Embryonic facial prominence (tissue), 1 donor: ENCODE data around the gene CRELD1.
"Not testable (repeated sequence)": the region's sequence is repeated elsewhere in the genome, so short reads cannot be mapped to it uniquely, and the experiment has no call there.

Source experiments
- DNase-seq: peaks from one replicate; pipeline ENCODE4 v3.0.0-alpha.2; 2016; ENCODE audit errors: extremely low spot score

The CRELD1 gene

GRCh38 chr3:9934993-9935392 is 1.4 kb downstream of the CRELD1 start:
- no peak for DNase-seq

GRCh38 chr3:9935966-9936510 is 2.4 kb downstream of the CRELD1 start:
- no peak for DNase-seq

GRCh38 chr3:9937486-9938238 is 4.0 kb downstream of the CRELD1 start:
- no peak for DNase-seq

GRCh38 chr3:9938966-9939365 is 5.3 kb downstream of the CRELD1 start:
- no peak for DNase-seq

GRCh38 chr3:9939906-9940305 is 6.3 kb downstream of the CRELD1 start:
- DNase-seq = not testable (repeated sequence)

- DNase-seq = no peak
Measured at GRCh38 chr3:9940746-9941145, 7.1 kb downstream of the CRELD1 start.

- no peak for DNase-seq
Measured at GRCh38 chr3:9942164-9942563, 8.5 kb downstream of the CRELD1 start.

- no peak for DNase-seq
Measured at GRCh38 chr3:9942934-9943690, 9.5 kb downstream of the CRELD1 start.

- no peak for DNase-seq
Measured at GRCh38 chr3:9944271-9944670, 10.6 kb downstream of the CRELD1 start.

- DNase-seq = no peak
Measured at GRCh38 chr3:9945358-9945757, 11.7 kb downstream of the CRELD1 start.

GRCh38 chr3:9946112-9947024 is 12.7 kb downstream of the CRELD1 start:
- peak; percentile 66 for DNase-seq

- no peak for DNase-seq
Measured at GRCh38 chr3:9947025-9947995, 13.7 kb downstream of the CRELD1 start.

- DNase-seq = no peak
Measured at GRCh38 chr3:9948586-9948985, 15.0 kb downstream of the CRELD1 start.

- DNase-seq = no peak
Measured at GRCh38 chr3:9949115-9949514, 15.5 kb downstream of the CRELD1 start.

GRCh38 chr3:9949626-9950025 is 16.0 kb downstream of the CRELD1 start:
- no peak for DNase-seq

GRCh38 chr3:9951126-9951525 is 17.5 kb downstream of the CRELD1 start:
- DNase-seq = no peak

GRCh38 chr3:9951598-9951961 is 17.9 kb downstream of the CRELD1 start:
- DNase-seq = no peak

GRCh38 chr3:9951962-9952805 is 18.6 kb downstream of the CRELD1 start, which contains the start of gene PRRT3:
PRRT3 (minus strand) TSS chr3:9952408; CDS start chr3:9950115, 2,293 bp downstream.
- no peak for DNase-seq

GRCh38 chr3:9955067-9955502 is 21.5 kb downstream of the CRELD1 start:
- no peak for DNase-seq
